ENCODE measurements around the gene CNR1.

The CNR1 gene

GRCh38 chr6:88143421-88144157 lies 22.6 kb downstream of the CNR1 start:
- no peak for FAIRE-seq

- FAIRE-seq: no peak
These were observed 23.9 kb downstream of the CNR1 start for GRCh38 chr6:88142297-88142668.

GRCh38 chr6:88141561-88142296 lies 24.4 kb downstream of the CNR1 start:
- FAIRE-seq: no peak

- FAIRE-seq: no peak
These were observed 28.2 kb downstream of the CNR1 start for GRCh38 chr6:88137915-88138314.

GRCh38 chr6:88135578-88136114 lies 30.5 kb downstream of the CNR1 start:
- no peak for FAIRE-seq

GRCh38 chr6:88134575-88134974 lies 31.6 kb downstream of the CNR1 start:
- no peak for FAIRE-seq

- FAIRE-seq: no peak
These were observed 32.4 kb downstream of the CNR1 start for GRCh38 chr6:88133718-88134117.

- FAIRE-seq: no peak
These were observed 41.1 kb downstream of the CNR1 start for GRCh38 chr6:88124925-88125557.

- no peak for FAIRE-seq
These were observed 45.5 kb downstream of the CNR1 start for GRCh38 chr6:88120635-88121034.

GRCh38 chr6:88119769-88120168 lies 46.4 kb downstream of the CNR1 start:
- FAIRE-seq: no peak

- no peak for FAIRE-seq
These were observed 49.9 kb downstream of the CNR1 start for GRCh38 chr6:88116276-88116675.

GRCh38 chr6:88115307-88115706 lies 50.8 kb downstream of the CNR1 start:
- no peak for FAIRE-seq

- no peak for FAIRE-seq
These were observed 51.3 kb downstream of the CNR1 start for GRCh38 chr6:88114838-88115237.

GRCh38 chr6:88111991-88112390 lies 54.2 kb downstream of the CNR1 start:
- FAIRE-seq: no peak

- no peak for FAIRE-seq
These were observed 58.9 kb downstream of the CNR1 start for GRCh38 chr6:88107241-88107640.

- no peak for FAIRE-seq
These were observed 60.3 kb downstream of the CNR1 start for GRCh38 chr6:88105741-88106340.
